K562 (cell line): ENCODE results near the gene WWOX. TPM values are rescaled to one million over a fixed set of nuclear protein-coding genes. Genes with fewer than 3 reads are reported as not detected.
"Not testable (repeated sequence)": the region's sequence is repeated elsewhere in the genome, so short reads cannot be mapped to it uniquely, and the experiment has no call there.

Experiments
- ATAC-seq: fragments of 200-7000 bp; cut with Tn5 transposase; 3 replicates; pipeline ENCODE4 v1.9.1; 2020; ENCODE audit warnings: moderate library complexity
- BruUV-seq: library from RNA; stranded (reverse); fragments of 400-500 nt; replicated peaks from 2 replicates; lab custom pipeline; 2021; lab: Mats Ljungman, UMichigan
- CTCF ChIA-PET: fragments of 300-600 bp; formaldehyde crosslinking; extraction: SDS; loops from one replicate; lab custom pipeline; 2021; ENCODE audit warnings: low intra/inter-chr PET ratio; lab: Yijun Ruan, JAX
- POLR2A ChIA-PET: fragments of 300-600, 350-650 bp; sonication (Branson Sonifier 250); formaldehyde crosslinking; extraction: SDS; loops from one replicate; lab custom pipeline; 2021; ENCODE audit warnings: antibody characterized with exemption, inconsistent platforms; lab: Yijun Ruan, JAX
- DNase-seq, 4 experiments: peaks; one replicate each; pipeline versions ENCODE4 v3.0.0 to v3.0.0-alpha.2; 2011 to 2018; ENCODE audit warnings: low spot score in 3 of 4, mixed read lengths in 3 of 4; ENCODE audit errors: extremely low read depth in 1 of 4
- FAIRE-seq: peaks from 2 replicates; lab custom pipeline; 2011; peaks lifted over from hg19 to GRCh38; lab: Jason Lieb, UNC
- H2AFZ ChIP-seq: 2 replicates; pipeline ENCODE4 v1.6.0; 2011; ENCODE audit warnings: low read depth, low read length, control low read depth, inconsistent platforms
- H3K27ac ChIP-seq: fragments of 200-600 bp; 3 replicates; pipeline ENCODE4 v1.8.0; 2011; ENCODE audit warnings: low read depth, mild to moderate bottlenecking, control low read depth, inconsistent platforms, low read length, moderate library complexity, mixed read lengths; ENCODE audit errors: extremely low read depth
- H3K27me3 ChIP-seq, 2 experiments: fragments of 300-600 bp in 1 of 2; 2 replicates in 1 of 2; 3 replicates in 1 of 2; pipeline versions ENCODE4 v1.6.0 to v1.8.0; 2011; ENCODE audit warnings: inconsistent platforms in 2 of 2, low read length in 2 of 2, mild to moderate bottlenecking in 1 of 2, mixed read lengths in 1 of 2, moderate library complexity in 1 of 2; ENCODE audit not compliant: control insufficient read depth in 2 of 2, insufficient read depth in 2 of 2
- H3K36me3 ChIP-seq: fragments of 300-600 bp; 3 replicates; pipeline ENCODE4 v1.8.0; 2011; ENCODE audit warnings: mild to moderate bottlenecking, low read length, inconsistent platforms; ENCODE audit not compliant: control insufficient read depth, insufficient read depth
- H3K4me1 ChIP-seq, 2 experiments: fragments of 200-600 bp in 1 of 2; replicated peaks in 1 of 2; 2 replicates in 1 of 2; 3 replicates in 1 of 2; pipeline versions ENCODE4 v1.5.1 to v1.8.0; 2011; ENCODE audit warnings: inconsistent platforms in 2 of 2, low read length in 2 of 2, mild to moderate bottlenecking in 1 of 2, mixed read lengths in 1 of 2, moderate library complexity in 1 of 2; ENCODE audit not compliant: control insufficient read depth in 2 of 2, insufficient read depth in 2 of 2
- H3K4me2 ChIP-seq: 2 replicates; pipeline ENCODE4 v1.6.1; 2011; ENCODE audit warnings: low read length, control low read depth, inconsistent platforms, mixed read lengths; ENCODE audit not compliant: insufficient read depth
- H3K4me3 ChIP-seq: fragments of 200-600 bp; sonication (generic), shearing (Covaris generic); 2 replicates; pipeline ENCODE4 v1.5.1; 2016; ENCODE audit warnings: control low read depth, inconsistent platforms
- H3K79me2 ChIP-seq: fragments of 200-600 bp; 3 replicates; pipeline ENCODE4 v1.8.0; 2011; ENCODE audit warnings: low read length, inconsistent platforms; ENCODE audit not compliant: control insufficient read depth, insufficient read depth
- H3K9ac ChIP-seq, 2 experiments: 2 replicates each; pipeline versions ENCODE4 v1.6.0 to v1.6.1; 2011; ENCODE audit warnings: low read depth in 2 of 2, low read length in 2 of 2, control low read depth in 1 of 2, inconsistent platforms in 1 of 2, mild to moderate bottlenecking in 1 of 2, mixed read lengths in 1 of 2; ENCODE audit not compliant: insufficient read depth in 1 of 2
- H3K9me1 ChIP-seq: one replicate; pipeline ENCODE4 v1.6.0; 2011; ENCODE audit warnings: inconsistent platforms, mild to moderate bottlenecking, low read length, moderate library complexity; ENCODE audit not compliant: control insufficient read depth, insufficient read depth
- H3K9me3 ChIP-seq: replicated peaks from 2 replicates; pipeline ENCODE4 v1.5.1; 2011; ENCODE audit warnings: low read depth, low read length, inconsistent platforms; ENCODE audit not compliant: control insufficient read depth, insufficient read depth
- H4K20me1 ChIP-seq: replicated peaks from 2 replicates; pipeline ENCODE4 v1.6.1; 2011; ENCODE audit warnings: low read length, inconsistent platforms, mixed read lengths; ENCODE audit not compliant: control insufficient read depth, insufficient read depth
- FOXK2 ChIP-seq, 2 experiments: fragments of 450-650 bp; IDR thresholded peaks in 1 of 2; conservative IDR thresholded peaks in 1 of 2; 2 replicates each; pipeline ENCODE4 v1.6.1; 2016; ENCODE audit warnings: low read depth in 2 of 2, mild to moderate bottlenecking in 1 of 2
- WGBS: fragments of 100-300 bp; shearing (Covaris generic); methylation state at CpG from one replicate; pipeline ENCODE4 v1.1.6; 2016; ENCODE audit warnings: low coverage, mixed read lengths; ENCODE audit not compliant: insufficient coverage; ENCODE audit errors: missing lambda C conversion rate; 5-methylcytosine and 5-hydroxymethylcytosine counted together
- in situ Hi-C: fragments of 300-500 bp; cut with MboI; formaldehyde crosslinking; loops from 4 replicates; pipeline ENCODE4 v1.15.0; 2018; ENCODE audit warnings: inconsistent platforms, mixed read lengths
- intact Hi-C: fragments of 100-400 bp; cut with micrococcal nuclease; formaldehyde crosslinking; loops from 2 replicates; pipeline ENCODE4 v1.14.2; 2022
- polyA plus RNA-seq, 8 experiments: library from polyadenylated mRNA; depleted of rRNA in 4 of 8; stranded (reverse) in 5 of 8; unstranded in 3 of 8; fragments of >200 nt; fragmentation: Nextera tagmentation in 2 of 8; fragmentation: Illumina TruSeq in 1 of 8; extraction: Ambion mirVana in 2 of 8; extraction: Trizol in 1 of 8; gene quantifications; 2 replicates each; pipeline versions ENCODE4 v1.2.1 to v1.2.3, GENCODE V29; 2011 to 2014; ENCODE audit warnings: inconsistent platforms in 1 of 8, missing spikeins in 1 of 8
- total RNA-seq, 7 experiments: library from RNA; depleted of rRNA in 6 of 7; stranded (reverse); fragments of >200 nt in 6 of 7; fragmentation: Illumina TruSeq in 2 of 7; extraction: Trizol in 2 of 7; gene quantifications; 2 replicates each; pipeline versions ENCODE4 v1.2.1 to v1.2.3, GENCODE V29; 2011 to 2021; ENCODE audit warnings: low replicate concordance in 1 of 7
- TF ChIP-seq, protein P1 (sequence below), 2 experiments: fragments of 450-650 bp in 1 of 2; sonication (generic) in 1 of 2; formaldehyde crosslinking in 1 of 2; IDR thresholded peaks; 2 replicates each; pipeline versions ENCODE4 v1.7.1 to v1.9.0; 2016 to 2022; ENCODE audit warnings: inconsistent platforms in 1 of 2, mild to moderate bottlenecking in 1 of 2, missing genetic modification reagents in 1 of 2

The WWOX gene
- total and polyA plus RNA-seq, 9 of the 15 experiments (the other 6 are each of a cell fraction or from before 2014, with no cell fraction given), result 1.6 to 22.7 (median 8.1) TPM

GRCh38 chr16:79257953-79258490 lies 1158.6 kb downstream of the WWOX start (continued):
- TF ChIP-seq, protein P1, sequence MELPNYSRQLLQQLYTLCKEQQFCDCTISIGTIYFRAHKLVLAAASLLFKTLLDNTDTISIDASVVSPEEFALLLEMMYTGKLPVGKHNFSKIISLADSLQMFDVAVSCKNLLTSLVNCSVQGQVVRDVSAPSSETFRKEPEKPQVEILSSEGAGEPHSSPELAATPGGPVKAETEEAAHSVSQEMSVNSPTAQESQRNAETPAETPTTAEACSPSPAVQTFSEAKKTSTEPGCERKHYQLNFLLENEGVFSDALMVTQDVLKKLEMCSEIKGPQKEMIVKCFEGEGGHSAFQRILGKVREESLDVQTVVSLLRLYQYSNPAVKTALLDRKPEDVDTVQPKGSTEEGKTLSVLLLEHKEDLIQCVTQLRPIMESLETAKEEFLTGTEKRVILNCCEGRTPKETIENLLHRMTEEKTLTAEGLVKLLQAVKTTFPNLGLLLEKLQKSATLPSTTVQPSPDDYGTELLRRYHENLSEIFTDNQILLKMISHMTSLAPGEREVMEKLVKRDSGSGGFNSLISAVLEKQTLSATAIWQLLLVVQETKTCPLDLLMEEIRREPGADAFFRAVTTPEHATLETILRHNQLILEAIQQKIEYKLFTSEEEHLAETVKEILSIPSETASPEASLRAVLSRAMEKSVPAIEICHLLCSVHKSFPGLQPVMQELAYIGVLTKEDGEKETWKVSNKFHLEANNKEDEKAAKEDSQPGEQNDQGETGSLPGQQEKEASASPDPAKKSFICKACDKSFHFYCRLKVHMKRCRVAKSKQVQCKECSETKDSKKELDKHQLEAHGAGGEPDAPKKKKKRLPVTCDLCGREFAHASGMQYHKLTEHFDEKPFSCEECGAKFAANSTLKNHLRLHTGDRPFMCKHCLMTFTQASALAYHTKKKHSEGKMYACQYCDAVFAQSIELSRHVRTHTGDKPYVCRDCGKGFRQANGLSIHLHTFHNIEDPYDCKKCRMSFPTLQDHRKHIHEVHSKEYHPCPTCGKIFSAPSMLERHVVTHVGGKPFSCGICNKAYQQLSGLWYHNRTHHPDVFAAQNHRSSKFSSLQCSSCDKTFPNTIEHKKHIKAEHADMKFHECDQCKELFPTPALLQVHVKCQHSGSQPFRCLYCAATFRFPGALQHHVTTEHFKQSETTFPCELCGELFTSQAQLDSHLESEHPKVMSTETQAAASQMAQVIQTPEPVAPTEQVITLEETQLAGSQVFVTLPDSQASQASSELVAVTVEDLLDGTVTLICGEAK (IDR thresholded peaks at IDR 0.05), result no peak
- TF ChIP-seq, protein P1 (CRISPR knock-in tag; IDR thresholded peaks at IDR 0.05), result no peak
- no peak for TF ChIP-seq FOXK2 (conservative IDR thresholded peaks at IDR 0.05 in 1 of 2, IDR thresholded peaks at IDR 0.05 in 1 of 2; ENCODE audit: low read depth in 2 of 2)

GRCh38 chr16:79260890-79261289 lies 1161.4 kb downstream of the WWOX start:
- CTCF ChIA-PET, result not testable (repeated sequence)
- whole genome bisulfite sequencing, result 3% methylated on average over 4 of the region's 4 CpGs

More at GRCh38 chr16:79260890-79261289, 1161.4 kb downstream of the WWOX start:
- H2AFZ ChIP-seq, H3K36me3 ChIP-seq, H4K20me1 ChIP-seq, H3K9ac ChIP-seq, ATAC-seq, H3K4me2 ChIP-seq, H3K9me1 ChIP-seq, H3K79me2 ChIP-seq, H3K4me1 ChIP-seq, DNase-seq, intact Hi-C loops, FAIRE-seq, H3K27me3 ChIP-seq, POLR2A ChIA-PET, in situ Hi-C loops, H3K4me3 ChIP-seq, H3K9me3 ChIP-seq, H3K27ac ChIP-seq, BruUV-seq: not testable (repeated sequence)
